Measurements from ENCODE around the gene COMMD8.

- TF ChIP-seq CTCF (conservative IDR thresholded peaks at IDR 0.05) = no peak
- no peak for TF ChIP-seq ZFX (IDR thresholded peaks at IDR 0.05)
Observed at GRCh38 chr4:47483745-47484144, 20.2 kb upstream of the COMMD8 start.
